Mucosa of stomach (tissue), 1 donor: ENCODE results near the gene TUBA4B.

Experiments used
- H3K27me3 ChIP-seq: one replicate; pipeline ENCODE4 v1.7.0; 2013; ENCODE audit warnings: mild to moderate bottlenecking, low read length; ENCODE audit not compliant: control insufficient read depth, insufficient read depth
- H3K36me3 ChIP-seq: one replicate; pipeline ENCODE4 v1.7.0; 2013; ENCODE audit warnings: low read length; ENCODE audit not compliant: control insufficient read depth, insufficient read depth
- H3K4me1 ChIP-seq: one replicate; pipeline ENCODE4 v1.7.0; 2013; ENCODE audit warnings: mild to moderate bottlenecking, low read length; ENCODE audit not compliant: control insufficient read depth, insufficient read depth
- H3K4me3 ChIP-seq: one replicate; pipeline ENCODE4 v1.7.0; 2013; ENCODE audit warnings: low read length
- H3K9ac ChIP-seq: one replicate; pipeline ENCODE4 v1.7.0; 2013; ENCODE audit warnings: mild to moderate bottlenecking, low read length, moderate library complexity
- H3K9me3 ChIP-seq: one replicate; pipeline ENCODE4 v1.7.0; 2013; ENCODE audit warnings: mild to moderate bottlenecking, low read length, moderate library complexity; ENCODE audit not compliant: control insufficient read depth
- donor health status: Pancreatic carcinoma.

The TUBA4B gene

DNA sequence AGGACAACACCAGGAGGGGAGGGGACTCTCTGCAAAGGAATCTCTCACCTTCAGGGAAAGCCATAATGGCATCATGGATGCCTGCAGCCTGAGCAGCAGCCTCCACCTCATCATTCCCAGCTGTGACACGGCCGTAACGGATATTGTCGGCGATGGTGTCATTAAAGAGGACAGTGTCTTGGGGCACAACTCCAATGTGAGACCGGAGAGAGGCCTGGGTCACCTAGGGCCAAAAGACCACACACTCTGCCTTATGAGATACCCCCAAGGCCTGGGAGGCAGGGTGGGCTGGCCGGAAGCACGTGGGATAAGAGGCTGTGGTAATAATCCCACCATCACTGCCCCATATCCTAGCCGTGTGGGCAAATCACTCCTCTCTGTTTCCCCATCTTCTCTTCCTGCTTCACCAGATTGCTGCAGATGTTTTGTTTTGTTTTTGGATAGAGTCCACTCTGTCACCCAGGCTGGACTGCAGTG, 42.1 kb upstream of the TUBA4B start:
- Histone ChIP-seq H3K27me3 (no peaks in the 10 kb centered on the region), H3K9me3 (no peaks in the 10 kb centered on the region), H3K36me3 (peaks cover 6% of the 10 kb centered on the region), H3K4me1 (peaks cover 19% of the 10 kb centered on the region), H3K4me3 (no peak overlapping the region), H3K9ac (no peak overlapping the region)

DNA sequence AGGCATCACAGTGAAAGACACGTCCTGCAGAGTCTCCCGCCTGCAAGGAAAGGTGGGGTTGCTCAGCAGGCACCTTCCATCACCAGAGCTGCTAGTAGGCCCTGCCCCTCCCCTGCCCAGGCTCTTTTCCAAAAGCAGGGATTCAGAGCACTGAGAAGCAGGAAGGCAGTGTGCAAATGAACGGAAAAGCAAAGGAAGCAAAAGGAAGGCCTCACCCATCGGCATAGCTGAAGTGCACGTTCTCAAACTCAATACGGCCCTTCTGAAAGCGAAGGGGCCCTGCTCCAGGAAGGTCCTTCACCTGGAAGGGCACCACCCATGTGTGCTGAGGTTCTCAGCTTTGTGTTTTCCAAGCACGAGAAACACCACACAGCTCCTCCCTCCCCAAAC, 40.0 kb upstream of the TUBA4B start:
- H3K4me3 ChIP-seq: no peak overlapping the region
- H3K36me3 ChIP-seq: peaks cover 6% of the 10 kb centered on the region
- H3K9ac ChIP-seq: no peak overlapping the region
- no peaks in the 10 kb centered on the region for H3K9me3 ChIP-seq
- peaks cover 23% of the 10 kb centered on the region for H3K4me1 ChIP-seq
- no peaks in the 10 kb centered on the region for H3K27me3 ChIP-seq

DNA sequence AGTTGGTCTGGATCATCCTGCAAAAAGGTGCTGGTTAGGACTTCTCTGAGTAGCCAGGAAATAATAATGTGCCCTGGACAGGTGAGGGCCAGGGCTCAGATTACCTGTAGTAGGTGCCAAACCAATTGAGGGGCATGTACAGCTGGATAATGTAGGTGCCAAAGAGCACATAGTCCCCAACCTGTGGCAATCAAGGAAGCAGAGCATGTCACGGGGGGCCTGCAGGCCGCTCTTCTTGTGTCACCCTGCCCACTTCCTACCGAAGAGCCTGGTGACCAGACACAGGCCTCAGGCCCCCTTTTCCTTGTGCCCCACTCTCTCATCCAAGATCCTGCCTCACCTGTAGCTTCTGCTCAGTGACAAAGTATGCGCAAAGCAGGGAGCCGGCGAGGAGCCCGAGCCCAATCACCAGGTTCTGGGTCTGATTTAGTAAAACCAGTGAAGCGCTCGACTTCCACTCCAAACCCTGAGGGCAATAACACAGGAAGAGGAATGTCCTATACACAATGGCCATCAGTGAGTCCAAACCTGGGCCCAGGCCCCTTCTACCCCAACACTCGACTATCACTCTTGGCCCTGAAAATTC, 39.5 kb upstream of the TUBA4B start:
- H3K9me3 ChIP-seq: no peaks in the 10 kb centered on the region
- H3K4me3 ChIP-seq: no peak overlapping the region
- no peaks in the 10 kb centered on the region for H3K27me3 ChIP-seq
- peaks cover 6% of the 10 kb centered on the region for H3K36me3 ChIP-seq
- no peak overlapping the region for H3K9ac ChIP-seq
- peaks cover 23% of the 10 kb centered on the region for H3K4me1 ChIP-seq

GRCh38 chr2:219214141-219214540, 38.9 kb upstream of the TUBA4B start:
- peaks cover 2% of the 10 kb centered on the region for H3K36me3 ChIP-seq
- H3K4me3 ChIP-seq: no peak overlapping the region
- peaks cover 26% of the 10 kb centered on the region for H3K4me1 ChIP-seq
- no peak overlapping the region for H3K9ac ChIP-seq
- no peaks in the 10 kb centered on the region for H3K9me3 ChIP-seq
- H3K27me3 ChIP-seq: no peaks in the 10 kb centered on the region

GRCh38 chr2:219214786-219215185, 38.3 kb upstream of the TUBA4B start:
- Histone ChIP-seq H3K4me1 (peaks cover 32% of the 10 kb centered on the region), H3K36me3 (peaks cover under 1% of the 10 kb centered on the region), H3K9ac (no peak overlapping the region), H3K27me3 (no peaks in the 10 kb centered on the region), H3K4me3 (no peak overlapping the region), H3K9me3 (no peaks in the 10 kb centered on the region)

- Histone ChIP-seq H3K4me3 (no peak overlapping the region), H3K27me3 (no peaks in the 10 kb centered on the region), H3K4me1 (peaks cover 33% of the 10 kb centered on the region), H3K9ac (no peak overlapping the region), H3K36me3 (peaks cover 8% of the 10 kb centered on the region), H3K9me3 (no peaks in the 10 kb centered on the region)
Observed at GRCh38 chr2:219215871-219216534, 37.0 kb upstream of the TUBA4B start.

GRCh38 chr2:219216535-219216915, 36.5 kb upstream of the TUBA4B start:
- Histone ChIP-seq H3K4me3 (no peak overlapping the region), H3K36me3 (peaks cover 8% of the 10 kb centered on the region), H3K9me3 (no peaks in the 10 kb centered on the region), H3K4me1 (peaks cover 33% of the 10 kb centered on the region), H3K9ac (no peak overlapping the region), H3K27me3 (no peaks in the 10 kb centered on the region)

- no peaks in the 10 kb centered on the region for H3K27me3 ChIP-seq
- H3K36me3 ChIP-seq: peaks cover 10% of the 10 kb centered on the region
- H3K4me1 ChIP-seq: peaks cover 33% of the 10 kb centered on the region
- no peaks in the 10 kb centered on the region for H3K9me3 ChIP-seq
- peak overlapping the region; percentile 28 for H3K4me3 ChIP-seq
- peak overlapping the region; percentile 49 for H3K9ac ChIP-seq
Observed at GRCh38 chr2:219218217-219218731, 34.8 kb upstream of the TUBA4B start.

- no peaks in the 10 kb centered on the region for H3K9me3 ChIP-seq
- peak within 1 kb of the TSS; percentile 49 for H3K9ac ChIP-seq
- H3K27me3 ChIP-seq: no peaks in the 10 kb centered on the region
- peak within 1 kb of the TSS; percentile 28 for H3K4me3 ChIP-seq
- H3K36me3 ChIP-seq: peaks cover 18% of the 10 kb centered on the region
- H3K4me1 ChIP-seq: peaks cover 33% of the 10 kb centered on the region
Observed at GRCh38 chr2:219218732-219219701, 34.0 kb upstream of the TUBA4B start, which contains the start of gene ABCB6. TSS of gene ABCB6 (minus strand) at chr2:219218958. CDS start at chr2:219218673, 285 bp downstream.

DNA sequence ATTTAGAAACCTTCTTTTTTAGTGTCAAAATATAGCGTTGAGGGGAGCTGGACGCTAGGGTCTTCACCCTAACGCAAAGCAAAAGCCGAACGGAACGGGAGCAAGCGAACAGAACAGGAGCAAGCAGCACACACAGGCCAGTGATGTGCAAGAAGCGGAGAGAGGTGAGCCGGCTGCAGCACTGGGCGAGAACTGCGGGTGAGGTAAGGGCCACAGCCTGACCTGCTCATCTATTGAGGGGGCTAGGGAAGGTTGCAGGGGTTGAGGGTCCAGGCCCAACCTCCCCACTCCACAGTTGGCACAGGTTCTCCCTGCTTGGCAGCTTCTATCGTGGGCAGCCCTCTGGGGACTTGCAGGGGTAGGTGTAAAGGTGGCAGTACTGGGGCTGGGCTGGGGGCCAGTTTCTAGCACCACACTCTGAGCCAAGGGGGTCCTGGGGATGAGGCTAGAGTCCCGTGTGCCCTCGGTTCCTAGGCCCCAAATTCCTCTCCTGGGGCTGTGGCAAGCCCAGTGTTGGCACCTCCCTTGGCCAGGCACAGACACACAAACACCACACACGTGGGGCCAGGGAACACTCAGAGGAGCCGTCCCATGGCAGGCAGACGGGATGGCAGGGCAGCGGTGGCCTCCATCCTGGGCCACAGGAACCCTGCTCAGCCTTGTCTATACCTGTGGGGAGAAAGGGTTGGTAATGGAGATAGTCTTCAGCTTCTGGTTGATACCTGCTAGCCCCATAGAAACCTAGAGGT, 33.1 kb upstream of the TUBA4B start:
- Histone ChIP-seq H3K9ac (no peak overlapping the region), H3K9me3 (no peaks in the 10 kb centered on the region), H3K27me3 (no peaks in the 10 kb centered on the region), H3K4me1 (peaks cover 33% of the 10 kb centered on the region), H3K4me3 (no peak overlapping the region), H3K36me3 (peaks cover 24% of the 10 kb centered on the region)

DNA sequence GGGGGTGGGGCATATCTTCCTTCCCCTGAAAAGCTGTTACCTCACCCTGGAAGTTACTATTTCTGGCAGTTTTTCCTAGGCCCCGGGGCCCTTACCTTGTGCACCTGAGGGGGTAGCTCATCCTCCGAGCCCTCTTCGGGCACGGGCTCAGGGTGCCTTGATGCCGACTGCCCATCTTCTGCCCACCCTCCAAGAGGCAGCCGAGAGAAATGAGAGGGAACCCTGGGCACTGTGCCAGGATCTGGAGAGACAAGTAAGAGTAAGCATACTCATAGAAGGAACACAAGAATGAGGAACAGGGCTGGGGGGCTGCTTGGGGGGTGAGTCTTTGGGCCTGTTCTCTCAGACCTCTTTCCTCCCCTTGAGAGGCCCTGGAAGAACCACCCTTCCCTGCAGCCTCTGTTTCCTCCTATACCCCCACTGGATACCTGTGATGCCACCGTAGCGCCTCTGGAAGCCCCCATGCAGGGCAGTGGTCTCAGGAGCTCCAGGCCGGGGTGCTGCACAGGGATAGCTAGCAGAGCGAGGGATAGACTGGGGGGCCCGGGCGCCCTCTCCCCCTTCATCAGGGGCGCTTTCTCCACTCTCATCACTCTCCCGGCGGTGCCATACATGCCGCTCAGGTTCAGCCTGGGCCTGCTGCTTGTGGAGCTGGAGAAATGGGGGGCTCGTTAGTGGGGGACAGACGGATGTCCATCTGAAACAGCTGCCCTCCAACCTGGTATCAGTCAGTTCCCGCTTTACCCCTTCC, 32.2 kb upstream of the TUBA4B start:
- Histone ChIP-seq H3K9ac (no peak overlapping the region), H3K9me3 (no peaks in the 10 kb centered on the region), H3K36me3 (peaks cover 28% of the 10 kb centered on the region), H3K27me3 (no peaks in the 10 kb centered on the region), H3K4me3 (no peak overlapping the region), H3K4me1 (peaks cover 33% of the 10 kb centered on the region)
